Thyroid gland (tissue), 4 donors: ENCODE results near the gene ELAPOR1.

Experiments
- POLR2A ChIP-seq, 2 donors: fragments of 450-650 bp; IDR thresholded peaks; one replicate each; pipeline ENCODE4 v1.6.1; 2017; ENCODE audit warnings: antibody characterized with exemption in 2 of 2, mild to moderate bottlenecking in 2 of 2, moderate library complexity in 1 of 2
- TF ChIP-seq, protein P1 (sequence below), 6 experiments: fragments of 200-600 bp in 3 of 6; fragments of 450-650 bp in 3 of 6; sonication (generic) in 3 of 6; IDR thresholded peaks; one replicate each; pipeline ENCODE4 v1.5.1; 2016 to 2019; ENCODE audit warnings: antibody characterized with exemption in 6 of 6, mild to moderate bottlenecking in 2 of 6, inconsistent platforms in 1 of 6, moderate library complexity in 1 of 6

GRCh38 chr1:109083923-109084322, 30.0 kb upstream of the ELAPOR1 start:
- TF ChIP-seq, protein P1, sequence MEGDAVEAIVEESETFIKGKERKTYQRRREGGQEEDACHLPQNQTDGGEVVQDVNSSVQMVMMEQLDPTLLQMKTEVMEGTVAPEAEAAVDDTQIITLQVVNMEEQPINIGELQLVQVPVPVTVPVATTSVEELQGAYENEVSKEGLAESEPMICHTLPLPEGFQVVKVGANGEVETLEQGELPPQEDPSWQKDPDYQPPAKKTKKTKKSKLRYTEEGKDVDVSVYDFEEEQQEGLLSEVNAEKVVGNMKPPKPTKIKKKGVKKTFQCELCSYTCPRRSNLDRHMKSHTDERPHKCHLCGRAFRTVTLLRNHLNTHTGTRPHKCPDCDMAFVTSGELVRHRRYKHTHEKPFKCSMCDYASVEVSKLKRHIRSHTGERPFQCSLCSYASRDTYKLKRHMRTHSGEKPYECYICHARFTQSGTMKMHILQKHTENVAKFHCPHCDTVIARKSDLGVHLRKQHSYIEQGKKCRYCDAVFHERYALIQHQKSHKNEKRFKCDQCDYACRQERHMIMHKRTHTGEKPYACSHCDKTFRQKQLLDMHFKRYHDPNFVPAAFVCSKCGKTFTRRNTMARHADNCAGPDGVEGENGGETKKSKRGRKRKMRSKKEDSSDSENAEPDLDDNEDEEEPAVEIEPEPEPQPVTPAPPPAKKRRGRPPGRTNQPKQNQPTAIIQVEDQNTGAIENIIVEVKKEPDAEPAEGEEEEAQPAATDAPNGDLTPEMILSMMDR (IDR thresholded peaks at IDR 0.05): no peak
- TF ChIP-seq POLR2A (IDR thresholded peaks at IDR 0.05): no peak
